GM18526 (cell line): ENCODE data around the gene CLCN2.

Experiments
- POLR2A ChIP-seq: IDR thresholded peaks from 3 replicates; pipeline ENCODE4 v1.6.1; 2011; ENCODE audit not compliant: insufficient read length; ENCODE audit errors: extremely low read depth

CLCN2 gene

DNA sequence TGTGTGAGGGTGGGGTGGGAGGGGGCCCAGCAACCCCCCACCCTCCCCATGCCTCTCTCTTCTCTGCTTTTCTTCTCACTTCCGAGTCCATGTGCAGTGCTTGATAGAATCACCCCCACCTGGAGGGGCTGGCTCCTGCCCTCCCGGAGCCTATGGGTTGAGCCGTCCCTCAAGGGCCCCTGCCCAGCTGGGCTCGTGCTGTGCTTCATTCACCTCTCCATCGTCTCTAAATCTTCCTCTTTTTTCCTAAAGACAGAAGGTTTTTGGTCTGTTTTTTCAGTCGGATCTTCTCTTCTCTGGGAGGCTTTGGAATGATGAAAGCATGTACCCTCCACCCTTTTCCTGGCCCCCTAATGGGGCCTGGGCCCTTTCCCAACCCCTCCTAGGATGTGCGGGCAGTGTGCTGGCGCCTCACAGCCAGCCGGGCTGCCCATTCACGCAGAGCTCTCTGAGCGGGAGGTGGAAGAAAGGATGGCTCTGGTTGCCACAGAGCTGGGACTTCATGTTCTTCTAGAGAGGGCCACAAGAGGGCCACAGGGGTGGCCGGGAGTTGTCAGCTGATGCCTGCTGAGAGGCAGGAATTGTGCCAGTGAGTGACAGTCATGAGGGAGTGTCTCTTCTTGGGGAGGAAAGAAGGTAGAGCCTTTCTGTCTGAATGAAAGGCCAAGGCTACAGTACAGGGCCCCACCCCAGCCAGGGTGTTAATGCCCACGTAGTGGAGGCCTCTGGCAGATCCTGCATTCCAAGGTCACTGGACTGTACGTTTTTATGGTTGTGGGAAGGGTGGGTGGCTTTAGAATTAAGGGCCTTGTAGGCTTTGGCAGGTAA lies 15.9 kb downstream of the CLCN2 start:
- TF ChIP-seq POLR2A, result no peak

- TF ChIP-seq POLR2A, result no peak
These were observed 16.7 kb downstream of the CLCN2 start for GRCh38 chr3:184344579-184345316.

DNA sequence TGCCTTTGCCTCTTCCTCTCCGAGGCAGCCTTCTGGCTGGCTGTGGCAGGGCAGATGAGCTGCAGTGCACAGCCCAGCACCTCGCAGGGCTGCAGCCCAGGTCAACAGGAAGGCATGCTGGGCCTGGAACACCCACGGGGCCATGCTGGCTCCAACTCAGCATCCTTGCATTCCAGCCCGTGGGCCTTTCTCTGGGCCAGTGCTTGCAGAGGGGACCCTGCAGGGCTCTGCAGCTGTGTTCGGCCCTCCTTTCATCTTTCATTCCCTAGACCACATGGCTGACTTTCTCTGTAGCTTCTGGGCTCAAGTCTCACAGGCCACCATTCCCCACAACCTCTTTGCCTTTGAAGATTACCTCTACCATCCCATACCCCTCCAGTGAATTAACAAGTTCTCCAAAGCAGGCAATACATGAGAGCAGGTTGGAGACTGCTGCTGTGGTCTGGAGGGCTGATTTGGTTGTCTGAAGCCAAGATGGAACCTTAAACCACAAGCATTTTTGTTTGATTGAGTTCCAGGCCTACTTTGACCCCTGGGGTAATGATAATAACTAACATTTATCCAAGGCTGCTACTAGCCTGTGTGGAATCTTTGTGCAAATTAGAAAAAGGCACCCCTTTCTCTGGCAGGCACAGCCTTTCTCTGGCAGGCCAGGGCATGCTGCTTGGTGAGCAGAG lies 18.1 kb downstream of the CLCN2 start:
- no peak for TF ChIP-seq POLR2A

DNA sequence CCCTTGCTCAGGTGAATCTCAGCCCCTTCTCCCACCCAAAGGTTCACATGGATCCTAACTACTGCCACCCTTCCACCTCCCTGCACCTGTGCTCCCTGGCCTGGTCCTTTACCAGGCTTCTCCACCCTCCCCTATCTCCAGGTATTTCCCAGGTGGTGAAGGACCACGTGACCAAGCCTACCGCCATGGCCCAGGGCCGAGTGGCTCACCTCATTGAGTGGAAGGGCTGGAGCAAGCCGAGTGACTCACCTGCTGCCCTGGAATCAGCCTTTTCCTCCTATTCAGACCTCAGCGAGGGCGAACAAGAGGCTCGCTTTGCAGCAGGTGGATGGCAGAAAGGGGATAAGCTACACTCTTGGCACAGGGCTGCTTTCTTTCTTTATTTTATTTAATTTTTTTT lies 19.5 kb downstream of the CLCN2 start:
- no peak for TF ChIP-seq POLR2A

- TF ChIP-seq POLR2A, result no peak
These were observed 22.4 kb downstream of the CLCN2 start for GRCh38 chr3:184339001-184339400.

GRCh38 chr3:184338511-184338945 lies 22.9 kb downstream of the CLCN2 start:
- no peak for TF ChIP-seq POLR2A

GRCh38 chr3:184337981-184338380 lies 23.4 kb downstream of the CLCN2 start:
- no peak for TF ChIP-seq POLR2A

DNA sequence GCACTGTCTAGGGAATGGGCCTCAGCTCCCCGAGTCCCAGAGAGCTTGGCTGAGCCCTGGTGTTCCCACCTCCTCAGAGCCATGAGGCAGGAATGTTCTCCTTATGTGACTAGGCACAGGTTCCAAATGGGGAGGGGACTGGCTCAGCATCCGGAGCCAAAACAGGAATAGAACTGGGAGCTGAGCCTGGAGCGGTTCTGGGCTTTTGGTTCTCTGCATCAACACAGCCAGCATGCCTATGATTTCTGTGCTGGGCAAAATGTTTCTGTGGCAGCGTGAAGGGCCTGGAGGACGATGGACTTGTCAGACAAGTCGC lies 24.0 kb downstream of the CLCN2 start, which contains the start of gene FAM131A:
Gene FAM131A, plus strand, starts transcription at position 202 of the 316 bp plus-strand sequence. Its CDS starts 31 bp downstream, at position 233.
- no peak for TF ChIP-seq POLR2A

DNA sequence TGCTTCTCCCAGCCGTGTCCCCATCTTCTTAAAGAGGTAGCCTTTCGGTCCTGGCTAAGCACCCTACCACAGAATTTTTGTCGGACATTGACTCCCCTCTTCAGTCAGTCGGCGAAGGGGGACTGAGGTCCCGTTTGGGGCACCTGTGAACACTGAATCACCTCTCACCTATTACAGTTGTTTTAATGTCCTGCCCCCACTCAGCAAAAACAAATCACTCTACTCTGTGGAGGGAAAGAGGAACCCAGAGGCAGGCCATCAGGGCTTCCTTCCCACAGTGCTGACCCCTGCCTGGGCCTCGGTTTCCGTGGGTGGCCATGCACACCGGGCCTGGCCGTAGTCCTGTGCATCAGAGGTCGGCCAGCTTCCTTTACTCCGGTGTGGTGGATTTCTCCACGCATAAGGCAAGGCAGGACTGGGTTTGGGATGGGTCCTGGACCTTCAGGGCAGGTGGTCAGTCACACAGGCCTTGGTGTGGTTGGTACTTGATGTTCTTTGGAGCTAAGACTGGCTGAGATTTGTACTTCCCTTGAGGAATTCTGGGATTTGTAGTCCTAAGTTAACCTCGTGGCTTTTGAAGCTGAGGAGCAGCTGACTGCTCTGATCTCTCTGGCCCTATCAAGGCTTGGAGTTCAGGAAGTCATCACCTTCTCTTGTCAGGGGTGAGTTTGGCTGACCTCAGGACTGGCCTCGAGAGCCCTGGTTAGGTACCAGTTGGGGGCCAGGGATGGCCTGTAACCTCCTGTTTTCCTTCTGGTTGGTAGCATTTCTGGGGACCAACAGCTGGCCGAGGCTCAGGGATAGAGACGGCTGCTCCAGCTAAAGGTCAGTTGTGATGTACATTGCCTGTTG lies 24.6 kb downstream of the CLCN2 start:
- TF ChIP-seq POLR2A, result no peak

DNA sequence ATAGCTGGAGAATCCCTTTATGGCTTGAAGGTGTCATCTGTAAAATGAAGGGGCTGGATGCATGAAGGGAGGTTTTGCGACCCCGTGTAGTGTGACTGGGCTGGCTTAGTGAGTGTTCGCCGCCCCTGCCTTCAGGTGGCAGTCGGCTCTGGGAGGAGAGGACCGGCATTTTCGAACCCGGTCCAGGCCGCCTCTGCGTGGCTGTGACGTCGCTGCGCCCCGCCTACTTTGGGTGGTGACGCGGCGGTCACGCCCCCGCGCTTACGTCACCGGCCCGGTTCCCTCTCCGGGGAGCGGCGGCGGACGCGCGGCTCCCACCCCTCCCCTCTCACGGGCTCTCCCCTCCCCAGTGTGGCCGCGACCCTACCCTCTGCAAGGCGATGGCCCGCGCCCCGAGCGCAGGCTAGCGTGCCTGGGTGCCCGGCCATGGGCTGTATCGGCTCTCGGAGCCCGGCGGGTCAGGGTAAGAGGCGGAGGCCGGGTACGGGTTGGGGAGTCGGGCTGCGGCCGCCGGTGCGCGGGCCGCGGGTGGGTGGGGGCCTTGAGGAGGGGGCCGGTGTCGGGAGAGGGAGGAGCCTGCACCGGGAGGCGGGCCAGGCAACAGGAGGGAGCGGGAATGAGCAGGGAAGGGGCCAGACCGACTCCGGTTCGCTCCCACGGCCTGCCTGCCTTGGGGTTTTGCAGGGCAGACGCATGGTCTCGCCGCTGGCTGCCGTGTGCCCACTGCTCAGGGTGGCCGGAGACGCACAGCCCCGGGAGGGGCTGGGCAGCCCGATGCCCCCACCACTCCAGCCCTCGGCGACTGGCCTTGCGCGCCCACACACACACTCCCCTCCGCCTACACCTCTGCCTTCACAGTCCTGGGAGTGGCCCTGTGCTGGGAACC lies 25.5 kb downstream of the CLCN2 start:
- TF ChIP-seq POLR2A, result peak; percentile 56

DNA sequence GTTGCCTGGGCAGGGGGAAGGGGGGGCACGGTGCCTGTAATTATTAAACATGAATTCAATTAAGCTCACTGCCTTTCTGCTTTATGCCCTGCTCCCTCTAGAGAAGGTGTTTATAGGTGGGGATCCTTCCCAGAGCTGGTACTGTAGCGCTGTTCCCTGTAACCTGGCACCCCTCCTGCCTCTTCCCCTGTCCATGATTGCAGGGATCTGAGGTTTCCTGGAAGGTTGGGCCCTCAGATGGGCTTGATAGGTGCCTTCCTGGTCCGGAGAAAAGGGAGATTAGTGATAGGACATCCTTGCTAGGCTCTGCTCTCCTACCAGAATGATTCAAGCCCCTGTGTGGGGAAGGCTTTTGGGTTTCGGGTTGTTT lies 26.1 kb downstream of the CLCN2 start:
- no peak for TF ChIP-seq POLR2A

- TF ChIP-seq POLR2A, result no peak
These were observed 26.8 kb downstream of the CLCN2 start for GRCh38 chr3:184334470-184335158.

DNA sequence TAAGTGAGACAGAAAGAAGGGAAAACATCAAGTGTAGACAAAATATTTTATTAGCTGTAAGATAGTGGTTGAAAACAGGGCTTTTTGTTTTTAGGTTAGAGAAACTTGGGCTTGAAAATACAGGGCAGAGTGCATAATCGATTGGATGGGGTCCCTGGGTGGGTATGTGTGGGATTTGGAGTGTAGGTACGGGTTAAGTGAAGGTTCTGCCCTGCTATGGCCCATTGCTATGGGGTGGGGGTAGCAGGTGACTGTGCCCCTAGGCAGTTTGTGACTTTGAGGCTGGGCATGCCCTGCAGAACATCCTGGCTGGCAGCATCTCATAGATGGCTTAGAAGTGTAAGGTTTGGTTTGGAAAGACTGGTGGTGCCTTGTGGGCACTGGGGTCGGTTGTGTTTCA lies 27.7 kb downstream of the CLCN2 start:
- TF ChIP-seq POLR2A, result no peak
